Tibial nerve (tissue), 4 donors: Measurements from ENCODE around the gene UGT1A8.
"Not testable (repeated sequence)": the region's sequence is repeated elsewhere in the genome, so short reads cannot be mapped to it uniquely, and the experiment has no call there.

ENCODE experiments used
- CTCF ChIP-seq, 5 experiments: fragments of 200-600 bp in 3 of 5; fragments of 450-650 bp in 2 of 5; sonication (generic) in 3 of 5; IDR thresholded peaks; one replicate each; pipeline ENCODE4 v1.5.1; 2016 to 2019; ENCODE audit warnings: antibody characterized with exemption in 5 of 5, mild to moderate bottlenecking in 3 of 5, moderate library complexity in 2 of 5
- EP300 ChIP-seq, 2 donors: sonication (generic); formaldehyde crosslinking; IDR thresholded peaks; one replicate each; pipeline ENCODE4 v1.6.1; 2017; ENCODE audit warnings: antibody characterized with exemption in 2 of 2, mild to moderate bottlenecking in 1 of 2
- POLR2A ChIP-seq, 2 donors: fragments of 450-650 bp; IDR thresholded peaks; one replicate each; pipeline ENCODE4 v1.6.1; 2017; ENCODE audit warnings: antibody characterized with exemption in 2 of 2, mild to moderate bottlenecking in 2 of 2, moderate library complexity in 2 of 2

- TF ChIP-seq CTCF, POLR2A, EP300 (IDR thresholded peaks at IDR 0.05): not testable (repeated sequence)
These were observed 40.1 kb upstream of the UGT1A8 start for GRCh38 chr2:233577341-233577740.
